ENCODE measurements around the gene OR4S2.

The OR4S2 gene, protein sequence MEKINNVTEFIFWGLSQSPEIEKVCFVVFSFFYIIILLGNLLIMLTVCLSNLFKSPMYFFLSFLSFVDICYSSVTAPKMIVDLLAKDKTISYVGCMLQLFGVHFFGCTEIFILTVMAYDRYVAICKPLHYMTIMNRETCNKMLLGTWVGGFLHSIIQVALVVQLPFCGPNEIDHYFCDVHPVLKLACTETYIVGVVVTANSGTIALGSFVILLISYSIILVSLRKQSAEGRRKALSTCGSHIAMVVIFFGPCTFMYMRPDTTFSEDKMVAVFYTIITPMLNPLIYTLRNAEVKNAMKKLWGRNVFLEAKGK

DNA sequence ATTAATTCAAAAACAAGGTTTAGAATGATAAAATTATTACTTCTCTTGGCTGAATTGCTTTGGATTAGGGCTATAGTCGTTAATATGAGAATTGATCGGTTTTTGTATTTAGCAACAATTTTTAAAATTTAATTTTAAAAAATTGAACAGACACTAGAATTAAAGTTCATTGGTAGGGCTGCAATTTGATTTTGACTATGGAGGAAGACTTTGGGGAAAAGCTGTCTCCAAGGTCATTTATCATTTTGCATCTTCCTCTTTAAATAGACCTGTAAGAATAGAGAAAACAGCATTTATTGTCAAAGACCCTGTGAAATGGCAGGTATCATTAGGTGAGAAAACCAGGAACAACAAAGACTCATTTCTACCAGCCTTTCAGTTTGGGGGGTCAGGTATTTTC, at the start of gene OR4S2:
Gene OR4S2 (plus strand): TSS at position 301 of the 400 bp plus-strand sequence. CDS start 2,577 bp downstream, outside the sequence.
- DNase-seq, result no peak

DNA sequence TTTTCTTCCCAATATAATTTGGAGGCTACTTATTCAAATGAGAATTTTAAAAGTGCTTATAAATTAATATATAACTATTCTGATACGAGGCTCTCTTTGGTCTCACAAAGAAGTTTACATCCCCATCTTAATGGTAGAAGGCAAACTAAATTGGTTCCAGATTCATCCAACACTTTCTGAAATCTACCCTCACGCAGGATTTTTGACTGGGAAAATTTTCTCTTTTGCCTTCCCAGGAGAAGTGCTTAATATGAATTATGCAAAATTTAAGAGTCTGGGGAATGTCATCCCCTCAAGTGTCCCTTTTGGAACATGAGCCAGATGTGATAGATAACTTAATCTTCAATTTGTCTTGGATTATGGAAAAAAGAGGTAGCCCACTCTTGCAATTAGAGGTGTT, 40.6 kb upstream of the OR4S2 start, which contains the start of gene OR4C11:
Gene OR4C11 (minus strand): TSS at position 101 of the 400 bp plus-strand sequence. CDS start 3,272 bp downstream, outside the sequence.
- DNase-seq, result no peak

DNA sequence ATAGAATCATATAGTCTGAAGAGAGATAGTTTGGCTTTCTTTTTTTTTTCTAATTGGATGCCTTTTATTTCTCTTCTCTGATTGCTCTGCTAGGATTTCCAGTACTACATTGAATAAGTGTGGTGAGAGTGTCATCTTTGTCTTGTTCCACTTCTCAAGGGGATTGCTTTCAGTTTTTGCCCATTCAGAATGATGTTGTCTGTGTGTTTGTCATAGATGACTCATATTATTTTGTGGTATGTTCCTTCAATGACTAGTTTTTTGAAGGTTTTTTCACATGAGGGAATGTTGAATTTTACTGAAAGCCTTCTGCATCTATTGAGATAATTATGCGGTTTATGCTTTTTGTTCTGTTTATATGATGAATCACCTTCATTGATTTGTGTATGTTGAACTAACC, 23.6 kb upstream of the OR4S2 start:
- no peak for DNase-seq

DNA sequence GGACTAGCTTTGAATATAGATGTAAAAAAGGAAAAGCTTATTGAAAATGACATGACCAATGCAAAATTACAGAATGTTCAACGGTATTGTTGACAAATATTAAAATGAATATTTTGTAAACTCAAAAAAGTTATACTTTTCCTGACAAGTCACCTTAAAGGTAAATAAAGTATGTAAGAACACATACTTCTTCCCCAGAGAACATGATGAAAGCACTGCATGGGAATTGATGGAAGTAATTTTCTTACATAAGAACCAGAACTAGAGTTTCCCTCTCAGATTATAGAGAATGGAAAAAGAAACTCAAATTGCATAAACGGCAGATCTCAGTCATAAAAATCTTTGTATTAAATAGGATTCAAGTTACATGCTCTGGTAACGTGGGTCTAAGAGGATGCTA, 13.3 kb upstream of the OR4S2 start, which contains the start of gene OR4P4:
Gene OR4P4 (plus strand): TSS at position 301 of the 400 bp plus-strand sequence.
- no peak for DNase-seq

DNA sequence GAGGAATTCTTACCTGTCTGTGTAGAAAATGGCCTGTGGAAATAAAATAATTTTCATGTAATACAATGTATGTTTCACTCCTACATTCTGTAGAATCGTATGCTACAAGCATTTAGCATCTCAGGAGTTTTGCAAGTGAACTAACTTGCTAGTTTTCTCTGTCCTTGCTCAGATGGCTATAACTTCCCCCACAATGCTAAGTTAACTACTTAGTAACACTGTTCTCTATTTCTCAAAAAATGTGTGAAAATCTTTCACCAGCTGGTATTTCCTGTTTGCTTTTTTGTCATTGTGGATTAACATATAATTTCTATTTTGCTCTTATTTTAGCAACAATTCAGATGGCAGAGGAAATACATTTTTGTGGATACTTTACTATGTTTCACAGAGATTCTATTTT, 4.4 kb downstream of the OR4S2 start:
- no peak for DNase-seq

DNA sequence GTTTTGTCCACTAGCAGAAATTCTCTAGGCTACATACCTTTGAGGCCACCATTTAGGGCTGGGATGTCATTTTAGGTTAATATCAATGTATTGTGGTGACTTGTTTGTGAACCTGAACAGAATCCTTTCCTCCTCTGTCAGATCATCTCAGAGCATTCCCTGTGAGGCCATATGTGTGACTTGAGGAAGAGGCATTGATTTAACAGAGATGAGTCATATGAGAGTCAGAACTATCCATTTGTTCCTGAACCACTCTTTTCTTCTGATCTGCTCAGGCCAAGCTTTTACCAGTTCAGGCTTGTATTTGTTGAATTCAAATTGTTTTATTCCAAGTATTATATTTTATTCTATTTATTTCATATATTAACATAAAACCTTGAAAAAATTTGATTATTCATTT, 7.0 kb downstream of the OR4S2 start:
- DNase-seq, result no peak

DNA sequence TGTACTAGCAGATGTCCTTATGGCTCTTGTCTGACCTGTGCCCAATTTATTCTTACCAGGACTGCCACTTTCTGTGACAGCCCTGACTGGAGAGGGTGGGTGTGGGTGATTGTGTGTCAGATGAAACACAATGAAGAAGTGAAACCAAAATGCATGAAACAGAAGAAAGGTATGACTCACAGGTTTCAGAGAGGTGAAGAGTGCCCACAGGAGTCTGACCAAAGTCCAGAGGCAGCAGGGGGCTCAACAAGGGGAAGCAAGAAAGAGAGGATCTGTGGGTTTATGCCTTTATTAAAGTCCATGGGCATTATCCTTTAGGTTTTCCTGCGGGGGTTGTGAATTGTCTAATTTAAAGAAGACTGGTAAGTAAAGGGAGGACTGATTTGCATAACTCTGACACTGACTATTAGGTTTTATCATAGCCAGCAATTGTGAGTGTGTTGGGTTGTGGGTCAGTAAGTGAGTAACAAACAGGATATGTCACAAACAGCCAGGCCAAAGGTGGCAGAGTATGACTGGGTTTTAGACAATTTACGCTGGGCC, 10.0 kb downstream of the OR4S2 start:
- DNase-seq, result no peak

DNA sequence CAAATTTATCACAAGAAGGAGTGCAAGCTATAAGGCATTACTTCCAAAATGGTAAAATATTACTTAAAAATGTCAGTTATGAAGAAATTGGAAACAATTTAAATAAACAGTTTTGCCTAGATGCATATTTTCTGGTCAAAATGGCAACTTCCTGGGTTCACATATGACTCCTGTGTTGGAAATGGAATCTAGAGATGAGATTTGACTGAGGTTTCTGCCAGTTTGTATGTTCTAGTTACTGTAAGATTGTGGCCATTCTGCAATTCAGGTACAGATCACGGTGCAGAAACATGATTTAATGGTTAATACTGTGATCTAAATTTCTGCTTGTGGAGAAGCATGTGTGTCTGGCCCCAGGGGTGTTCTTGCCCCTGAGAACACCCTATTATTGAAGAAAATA, 10.5 kb downstream of the OR4S2 start:
- no peak for DNase-seq

DNA sequence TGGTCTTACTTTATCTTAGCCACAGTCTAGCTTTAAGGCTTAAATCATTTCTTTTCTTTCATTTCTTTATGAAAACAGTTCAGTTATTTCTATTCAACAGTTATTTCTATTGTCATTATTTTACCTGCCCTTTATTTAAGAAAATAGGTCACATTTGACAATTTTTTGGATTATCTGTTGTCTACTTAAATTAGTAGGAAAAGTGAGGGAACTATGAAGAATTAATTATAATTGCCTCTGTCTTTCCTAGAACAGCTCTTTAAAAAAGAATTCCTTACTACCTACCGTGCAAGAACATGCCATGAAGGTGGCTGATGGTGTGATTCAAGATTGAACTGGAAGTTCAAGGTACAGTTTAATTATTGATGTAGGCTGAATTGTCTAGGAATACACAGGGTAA, 13.8 kb downstream of the OR4S2 start, which contains the start of gene OR4C6:
Gene OR4C6 (plus strand): TSS at position 301 of the 400 bp plus-strand sequence. CDS start 2,966 bp downstream, outside the sequence.
- no peak for DNase-seq

DNA sequence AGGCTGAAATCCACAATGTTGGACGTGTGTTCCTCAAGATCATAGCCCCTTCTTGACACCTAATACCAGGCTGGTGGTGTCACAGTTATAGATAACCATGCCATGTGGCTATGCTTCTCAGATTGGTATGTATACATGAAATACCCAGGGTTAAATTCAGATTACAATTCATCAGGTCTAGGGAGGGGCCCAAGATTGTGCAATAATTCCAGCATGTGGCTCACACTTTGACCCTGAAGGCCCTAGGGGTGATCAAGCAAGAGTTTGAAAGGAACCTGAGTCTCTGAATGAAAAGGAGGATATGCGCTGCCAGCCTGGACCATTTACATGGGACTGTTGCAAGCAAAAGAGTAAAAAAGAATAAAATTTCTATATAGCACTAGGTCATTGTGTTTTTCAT, 21.2 kb downstream of the OR4S2 start:
- DNase-seq, result no peak

DNA sequence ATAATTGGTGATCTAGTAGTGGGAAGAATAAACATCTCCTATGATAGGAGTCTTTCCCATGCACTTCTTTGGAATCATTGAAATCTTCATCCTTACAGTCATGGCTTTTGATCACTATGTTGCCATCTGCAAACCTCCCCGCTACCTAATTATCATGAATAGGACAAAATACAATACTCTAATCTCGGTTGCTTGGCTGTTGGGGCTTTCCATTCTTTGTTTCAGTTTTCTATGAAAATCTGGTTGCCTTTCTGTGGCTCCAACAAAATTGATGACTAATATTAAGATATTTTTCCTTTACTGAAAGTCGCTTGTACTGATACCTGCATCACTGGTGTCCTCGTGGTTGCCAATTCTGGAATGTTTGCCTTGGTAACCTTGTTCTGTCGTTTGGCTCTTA, 25.7 kb downstream of the OR4S2 start:
- no peak for DNase-seq

DNA sequence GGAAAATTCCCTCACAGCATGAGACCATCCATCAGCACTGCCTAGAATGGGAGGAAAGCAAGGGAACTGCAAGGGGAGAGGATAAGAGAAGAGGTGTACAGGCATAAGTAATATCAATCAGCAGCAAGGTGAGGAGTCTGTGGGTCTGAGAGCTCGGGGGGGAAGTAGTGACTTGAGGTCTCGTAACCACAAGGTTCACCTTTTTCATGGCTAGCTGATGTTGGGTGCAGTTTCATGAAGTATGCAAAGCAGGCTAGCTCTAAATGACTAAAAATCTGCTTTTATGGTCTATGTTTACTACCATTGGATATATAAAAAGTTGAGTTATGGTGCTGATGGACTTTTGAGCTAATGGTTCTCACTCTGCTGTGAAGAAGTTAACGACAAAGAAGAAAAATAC, 49.7 kb downstream of the OR4S2 start:
- no peak for DNase-seq

DNA sequence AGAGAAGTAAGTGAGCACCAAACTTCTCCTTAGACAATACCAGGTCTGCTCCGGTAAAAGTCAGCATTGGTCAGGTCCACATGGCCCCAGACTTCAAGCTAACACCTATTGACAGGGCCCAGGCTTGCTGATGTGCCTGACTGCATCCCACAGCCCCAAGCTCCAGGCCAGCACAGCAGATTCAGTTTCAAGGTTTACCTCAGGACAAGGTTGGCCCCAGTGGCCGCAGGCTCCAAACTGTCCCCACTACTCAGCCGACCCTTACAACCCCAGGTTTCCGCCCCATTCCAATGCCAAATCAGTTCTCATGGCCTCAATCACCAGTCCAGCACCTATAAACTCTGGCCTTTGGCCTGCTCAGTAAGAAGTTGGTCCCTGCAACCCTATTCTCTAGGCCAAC, 53.3 kb downstream of the OR4S2 start:
- DNase-seq, result no peak

All from NCI-H2081 treated with DMSO at 0.1 percent for 48 hours (cell line).